SK-N-SH (cell line): Measurements from ENCODE around the gene BCAR1. TPM values are rescaled to one million over a fixed set of nuclear protein-coding genes. Genes with fewer than 3 reads are reported as not detected.

Source experiments
- CTCF ChIA-PET: fragments of 300-600, 350-600 bp; formaldehyde crosslinking; extraction: SDS; loops from one replicate; lab custom pipeline; 2021; lab: Yijun Ruan, JAX
- POLR2A ChIA-PET: fragments of 350-600 bp; sonication (Branson Sonifier 250); formaldehyde crosslinking; extraction: SDS; loops from one replicate; lab custom pipeline; 2020; ENCODE audit warnings: antibody characterized with exemption, inconsistent platforms; lab: Yijun Ruan, JAX
- DNase-seq: peaks from one replicate; pipeline ENCODE4 v3.0.0; 2012
- H2AFZ ChIP-seq: fragments of 200-600 bp; sonication (generic); 2 replicates; pipeline ENCODE4 v1.8.1; 2016; ENCODE audit warnings: antibody characterized with exemption, mild to moderate bottlenecking, low read depth
- H3F3A ChIP-seq: fragments of 200-600 bp; sonication (generic); replicated peaks from 2 replicates; pipeline ENCODE3; 2016; ENCODE audit warnings: antibody characterized with exemption, mild to moderate bottlenecking; ENCODE audit not compliant: insufficient read depth
- H3K27ac ChIP-seq, 2 experiments: fragments of 200-500 bp in 1 of 2; fragments of 200-600 bp in 1 of 2; sonication (Bioruptor generic) in 1 of 2; sonication (generic), shearing (Covaris generic) in 1 of 2; 2 replicates each; pipeline versions ENCODE4 v1.5.1 to v1.6.1; 2014 to 2016; ENCODE audit warnings: low read depth in 2 of 2, inconsistent platforms in 1 of 2, low read length in 1 of 2, mild to moderate bottlenecking in 1 of 2, mixed read lengths in 1 of 2
- H3K27me3 ChIP-seq: fragments of 200-600 bp; sonication (generic), shearing (Covaris generic); 2 replicates; pipeline ENCODE4 v1.6.1; 2016; ENCODE audit warnings: mixed run types; ENCODE audit not compliant: insufficient read depth
- H3K36me3 ChIP-seq, 2 experiments: fragments of 200-500 bp in 1 of 2; fragments of 200-600 bp in 1 of 2; sonication (Bioruptor generic) in 1 of 2; sonication (generic) in 1 of 2; replicated peaks in 1 of 2; 2 replicates each; pipeline versions ENCODE3 to v1.5.1; 2014 to 2016; ENCODE audit warnings: low read length in 1 of 2, mild to moderate bottlenecking in 1 of 2; ENCODE audit not compliant: insufficient read depth in 2 of 2, control insufficient read depth in 1 of 2
- H3K4me1 ChIP-seq, 2 experiments: fragments of 200-500 bp in 1 of 2; fragments of 200-600 bp in 1 of 2; sonication (Bioruptor generic) in 1 of 2; sonication (generic), shearing (Covaris generic) in 1 of 2; 2 replicates each; pipeline versions ENCODE4 v1.5.1 to v1.6.1; 2014 to 2016; ENCODE audit warnings: low read depth in 1 of 2, low read length in 1 of 2, mixed run types in 1 of 2; ENCODE audit not compliant: insufficient read depth in 2 of 2, control insufficient read depth in 1 of 2
- H3K4me2 ChIP-seq: fragments of 200-600 bp; sonication (generic), shearing (Covaris generic); 2 replicates; pipeline ENCODE4 v1.6.1; 2017; ENCODE audit warnings: mixed run types
- H3K4me3 ChIP-seq, 2 experiments: fragments of 200-500 bp in 1 of 2; fragments of 200-600 bp in 1 of 2; sonication (Bioruptor generic) in 1 of 2; sonication (generic), shearing (Covaris generic) in 1 of 2; 2 replicates each; pipeline versions ENCODE4 v1.5.1 to v1.8.1; 2014 to 2016; ENCODE audit warnings: low read depth in 2 of 2, inconsistent platforms in 1 of 2, low read length in 1 of 2, mild to moderate bottlenecking in 1 of 2, mixed read lengths in 1 of 2, moderate library complexity in 1 of 2
- H3K79me2 ChIP-seq: fragments of 200-600 bp; sonication (generic); 2 replicates; pipeline ENCODE4 v1.8.1; 2017; ENCODE audit warnings: mild to moderate bottlenecking; ENCODE audit not compliant: insufficient read depth
- H3K9ac ChIP-seq: fragments of 200-600 bp; sonication (generic); 2 replicates; pipeline ENCODE4 v1.6.1; 2017; ENCODE audit warnings: mixed run types
- H3K9me2 ChIP-seq: fragments of 200-600 bp; sonication (generic); 2 replicates; pipeline ENCODE4 v1.6.1; 2017; ENCODE audit warnings: mixed run types
- H3K9me3 ChIP-seq: fragments of 200-600 bp; sonication (generic); 2 replicates; pipeline ENCODE4 v1.6.1; 2017; ENCODE audit warnings: mixed run types, mild to moderate bottlenecking, moderate library complexity
- H4K20me1 ChIP-seq: fragments of 200-600 bp; sonication (generic); 2 replicates; pipeline ENCODE4 v1.6.1; 2017; ENCODE audit warnings: mild to moderate bottlenecking, mixed run types; ENCODE audit not compliant: insufficient read depth
- CHD2 ChIP-seq: fragments of 150-350 bp; IDR thresholded peaks from 2 replicates; pipeline ENCODE4 v1.6.1; 2018; ENCODE audit warnings: low read length; ENCODE audit not compliant: partially characterized antibody
- EZH2phosphoT487 ChIP-seq: fragments of 200-600 bp; sonication (generic); IDR thresholded peaks from 2 replicates; pipeline ENCODE4 v1.6.1; 2017; ENCODE audit warnings: low read depth, mixed run types, mild to moderate bottlenecking, antibody characterized with exemption, moderate library complexity, borderline replicate concordance
- FOSL2 ChIP-seq: IDR thresholded peaks from 2 replicates; pipeline ENCODE4 v1.4.0; 2012; ENCODE audit warnings: low read depth, mild to moderate bottlenecking, moderate library complexity, borderline replicate concordance
- JUND ChIP-seq: IDR thresholded peaks from 2 replicates; pipeline ENCODE4 v1.4.0; 2012
- PBX3 ChIP-seq: IDR thresholded peaks from 2 replicates; pipeline ENCODE4; 2012
- POLR2AphosphoS5 ChIP-seq: IDR thresholded peaks from 2 replicates; pipeline ENCODE4 v1.6.1; 2012; ENCODE audit warnings: low read depth, low read length
- RCOR1 ChIP-seq: fragments of 150-350 bp; IDR thresholded peaks from 2 replicates; pipeline ENCODE4 v1.6.1; 2017; ENCODE audit warnings: antibody characterized with exemption, low read length
- RFX5 ChIP-seq: IDR thresholded peaks from 2 replicates; pipeline ENCODE4 v1.6.1; 2012; ENCODE audit warnings: mild to moderate bottlenecking, improper control_type of control experiment, low read length
- SIN3A ChIP-seq: IDR thresholded peaks from 2 replicates; pipeline ENCODE4 v1.6.1; 2012; ENCODE audit warnings: low read depth, mild to moderate bottlenecking, low read length, moderate library complexity, borderline replicate concordance
- TCF12 ChIP-seq: IDR thresholded peaks from 2 replicates; pipeline ENCODE4 v1.4.0; 2012
- TEAD4 ChIP-seq: IDR thresholded peaks from 2 replicates; pipeline ENCODE4 v1.4.0; 2012; ENCODE audit warnings: mild to moderate bottlenecking, borderline replicate concordance; ENCODE audit not compliant: insufficient read depth
- YY1 ChIP-seq: IDR thresholded peaks from 2 replicates; pipeline ENCODE4 v1.4.0; 2012; ENCODE audit warnings: low read depth, mild to moderate bottlenecking
- WGBS: methylation state at CpG from one replicate; pipeline ENCODE4 v1.1.6; 2017; ENCODE audit warnings: low lambda C conversion rate; 5-methylcytosine and 5-hydroxymethylcytosine counted together
- polyA plus RNA-seq, 3 experiments: library from polyadenylated mRNA; depleted of rRNA; stranded (reverse); fragments of >200 nt; gene quantifications; 2 replicates each; pipeline ENCODE4 v1.2.3, GENCODE V29; 2012
- TF ChIP-seq, protein P1 (sequence below): fragments of 200-600 bp; sonication (generic); IDR thresholded peaks from 2 replicates; pipeline ENCODE4 v1.6.1; 2017; ENCODE audit warnings: antibody characterized with exemption, mild to moderate bottlenecking, moderate library complexity
- TF ChIP-seq, protein P2 (sequence below): fragments of 150-350 bp; IDR thresholded peaks from 2 replicates; pipeline ENCODE4 v1.6.1; 2016; ENCODE audit warnings: mild to moderate bottlenecking, low read depth, low read length

Gene BCAR1
- polyA plus RNA-seq, 1 of the 3 experiments (the other 2 are of a cell fraction), result 45.1 TPM

GRCh38 chr16:75289189-75289588, 37.8 kb upstream of the BCAR1 start:
- POLR2A ChIA-PET, result no interaction called here
- CTCF ChIA-PET, result interaction anchor here (1.1 to 1.3 kb wide), 2 partner anchors 8 to 16 kb away, joined by 3 to 4 read pairs; no protein-coding TSS in a partner anchor
- no peaks in the 10 kb centered on the region for H3K9me3 ChIP-seq
- H4K20me1 ChIP-seq, result no peaks in the 10 kb centered on the region
- H3K9me2 ChIP-seq, result no peaks in the 10 kb centered on the region
- TF ChIP-seq SIN3A (no peak), POLR2AphosphoS5 (no peak), RCOR1 (no peak), TCF12 (peak; percentile 29; the same call in 1 of the 2 replicates), FOSL2 (0 out of 2 replicates have a peak, but pooled peaks have one; percentile 14), RFX5 (no peak)
- H2AFZ ChIP-seq, result no peak overlapping the region
- peak overlapping the region; percentile 8; the same call in 1 of the 2 replicates for H3K4me2 ChIP-seq
- H3K79me2 ChIP-seq, result no peaks in the 10 kb centered on the region
- peaks cover 9 to 21% of the 10 kb centered on the region in 2 experiments; a peak in 3 of 4 replicates for H3K4me1 ChIP-seq
- no peak overlapping the region for H3K4me3 ChIP-seq
- DNase-seq, result no peak
- H3K27ac ChIP-seq, result peak overlapping the region in 1 of 2 experiments; percentile 66; a peak in 2 of 4 replicates
- H3F3A ChIP-seq, result peaks cover 8% of the 10 kb centered on the region
- H3K27me3 ChIP-seq, result no peaks in the 10 kb centered on the region
- H3K36me3 ChIP-seq, result peaks cover 21 to 24% of the 10 kb centered on the region in 2 experiments
- peak overlapping the region; percentile 21; the same call in 1 of the 2 replicates for H3K9ac ChIP-seq

DNA sequence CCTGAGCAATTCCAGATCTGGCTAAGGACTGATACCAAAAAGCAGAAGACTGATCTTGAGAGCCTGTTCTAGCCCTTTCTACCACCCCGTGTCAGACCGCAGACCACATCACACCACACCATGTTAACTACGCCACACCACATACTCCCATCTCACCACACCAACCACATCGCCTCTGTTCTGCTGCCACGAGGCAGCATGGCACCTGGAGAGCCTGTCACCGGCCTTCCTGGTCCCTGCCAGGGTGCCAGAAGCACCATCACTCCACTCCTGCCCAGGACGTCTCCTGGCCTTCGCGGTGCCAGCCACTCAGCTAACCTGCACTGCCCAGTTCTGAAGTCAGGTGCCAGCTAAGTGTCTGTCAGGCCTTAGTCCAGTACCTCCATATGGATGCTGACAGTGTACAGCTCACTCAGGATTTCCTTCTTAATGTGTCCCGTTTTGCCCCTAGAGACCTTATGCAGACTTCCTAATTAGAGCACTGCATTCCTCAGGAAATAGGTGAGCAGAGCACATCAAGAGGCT, 37.2 kb upstream of the BCAR1 start:
- Histone ChIP-seq H3K27me3 (no peaks in the 10 kb centered on the region), H3K27ac (peak overlapping the region in 1 of 2 experiments; percentile 66; a peak in 2 of 4 replicates), H3K4me2 (peak overlapping the region; percentile 8; the same call in 1 of the 2 replicates), H2AFZ (no peak overlapping the region), H3K36me3 (peaks cover 18 to 19% of the 10 kb centered on the region in 2 experiments), H3K9ac (peak overlapping the region; percentile 21; the same call in 1 of the 2 replicates), H3K4me1 (peaks cover 4 to 16% of the 10 kb centered on the region in 2 experiments; a peak in 2 of 4 replicates), H3F3A (peaks cover 8% of the 10 kb centered on the region), H3K4me3 (no peak overlapping the region), H3K9me3 (no peaks in the 10 kb centered on the region), H4K20me1 (no peaks in the 10 kb centered on the region), H3K79me2 (no peaks in the 10 kb centered on the region), H3K9me2 (no peaks in the 10 kb centered on the region)
- CTCF ChIA-PET, result interaction anchor here (0.8 to 1.3 kb wide), 2 partner anchors 17 to 89 kb away, joined by 3 to 4 read pairs; no protein-coding TSS in a partner anchor
- TF ChIP-seq, protein P1, sequence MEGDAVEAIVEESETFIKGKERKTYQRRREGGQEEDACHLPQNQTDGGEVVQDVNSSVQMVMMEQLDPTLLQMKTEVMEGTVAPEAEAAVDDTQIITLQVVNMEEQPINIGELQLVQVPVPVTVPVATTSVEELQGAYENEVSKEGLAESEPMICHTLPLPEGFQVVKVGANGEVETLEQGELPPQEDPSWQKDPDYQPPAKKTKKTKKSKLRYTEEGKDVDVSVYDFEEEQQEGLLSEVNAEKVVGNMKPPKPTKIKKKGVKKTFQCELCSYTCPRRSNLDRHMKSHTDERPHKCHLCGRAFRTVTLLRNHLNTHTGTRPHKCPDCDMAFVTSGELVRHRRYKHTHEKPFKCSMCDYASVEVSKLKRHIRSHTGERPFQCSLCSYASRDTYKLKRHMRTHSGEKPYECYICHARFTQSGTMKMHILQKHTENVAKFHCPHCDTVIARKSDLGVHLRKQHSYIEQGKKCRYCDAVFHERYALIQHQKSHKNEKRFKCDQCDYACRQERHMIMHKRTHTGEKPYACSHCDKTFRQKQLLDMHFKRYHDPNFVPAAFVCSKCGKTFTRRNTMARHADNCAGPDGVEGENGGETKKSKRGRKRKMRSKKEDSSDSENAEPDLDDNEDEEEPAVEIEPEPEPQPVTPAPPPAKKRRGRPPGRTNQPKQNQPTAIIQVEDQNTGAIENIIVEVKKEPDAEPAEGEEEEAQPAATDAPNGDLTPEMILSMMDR, result no peak
- TF ChIP-seq PBX3, result no peak
- TF ChIP-seq, protein P2, sequence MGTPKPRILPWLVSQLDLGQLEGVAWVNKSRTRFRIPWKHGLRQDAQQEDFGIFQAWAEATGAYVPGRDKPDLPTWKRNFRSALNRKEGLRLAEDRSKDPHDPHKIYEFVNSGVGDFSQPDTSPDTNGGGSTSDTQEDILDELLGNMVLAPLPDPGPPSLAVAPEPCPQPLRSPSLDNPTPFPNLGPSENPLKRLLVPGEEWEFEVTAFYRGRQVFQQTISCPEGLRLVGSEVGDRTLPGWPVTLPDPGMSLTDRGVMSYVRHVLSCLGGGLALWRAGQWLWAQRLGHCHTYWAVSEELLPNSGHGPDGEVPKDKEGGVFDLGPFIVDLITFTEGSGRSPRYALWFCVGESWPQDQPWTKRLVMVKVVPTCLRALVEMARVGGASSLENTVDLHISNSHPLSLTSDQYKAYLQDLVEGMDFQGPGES, result no peak
- TF ChIP-seq POLR2AphosphoS5, result no peak
- TF ChIP-seq TEAD4, result no peak
- no peak for TF ChIP-seq JUND
- TF ChIP-seq YY1, result no peak
- TF ChIP-seq FOSL2, result no peak
- TF ChIP-seq EZH2phosphoT487, result no peak
- no peak for TF ChIP-seq CHD2
- POLR2A ChIA-PET, result no interaction called here
- WGBS, result 91% methylated on average over 10 of the region's 10 CpGs
- DNase-seq, result no peak
